GM19193 (cell line): ENCODE data around the gene SMARCE1.

Source experiments
- POLR2A ChIP-seq: IDR thresholded peaks from 4 replicates; pipeline ENCODE4 v1.6.1; 2011; ENCODE audit not compliant: insufficient read depth, insufficient read length; ENCODE audit errors: extremely low read depth

The SMARCE1 gene

DNA sequence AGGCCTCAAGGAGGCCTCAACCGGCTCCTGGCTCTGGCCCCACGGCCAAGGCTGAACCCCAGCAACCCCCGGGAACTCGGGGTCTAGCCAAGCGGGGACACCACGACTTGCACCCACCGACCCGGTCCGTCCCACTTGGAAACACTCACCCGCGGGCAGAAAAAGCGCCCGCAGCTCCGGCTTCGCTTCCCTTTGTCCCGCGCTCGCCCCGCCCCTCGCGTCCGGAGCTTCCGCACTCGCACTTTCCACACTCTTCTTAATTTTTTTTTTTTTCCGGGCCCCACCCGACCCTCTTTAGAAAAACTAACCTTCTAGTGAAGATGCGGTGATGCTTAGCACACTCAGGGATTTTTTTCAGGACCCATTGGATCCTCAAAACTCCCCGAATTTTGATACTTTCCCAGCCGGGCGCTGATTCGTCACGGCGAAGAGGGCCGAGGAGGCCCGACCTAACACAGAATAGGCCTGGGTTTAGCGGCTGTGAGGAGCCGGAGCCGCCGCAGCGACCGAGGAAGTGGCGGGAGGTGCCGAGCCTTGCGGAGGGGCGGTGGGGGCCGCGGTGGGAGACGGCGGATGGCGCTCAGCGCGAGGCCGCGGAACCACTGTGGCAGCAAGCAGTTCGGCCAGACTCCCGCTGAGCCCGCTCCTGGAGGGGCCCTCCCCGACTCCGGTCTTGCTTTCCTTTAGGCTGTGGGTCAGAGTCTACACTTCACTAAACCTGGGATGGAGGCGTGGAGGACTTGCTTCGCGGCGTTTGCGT lies at the start of gene SMARCE1:
TSS of gene SMARCE1 (minus strand) at position 195 of the 760 bp plus-strand sequence. CDS start 2,016 bp downstream, outside the sequence.
- peak; percentile 72 for TF ChIP-seq POLR2A

- TF ChIP-seq POLR2A = no peak
These were observed 49.7 kb upstream of the SMARCE1 start for GRCh38 chr17:40697297-40697696.

GRCh38 chr17:40696651-40697072 lies 49.0 kb upstream of the SMARCE1 start:
- no peak for TF ChIP-seq POLR2A

GRCh38 chr17:40695874-40696472 lies 48.4 kb upstream of the SMARCE1 start:
- TF ChIP-seq POLR2A = no peak

DNA sequence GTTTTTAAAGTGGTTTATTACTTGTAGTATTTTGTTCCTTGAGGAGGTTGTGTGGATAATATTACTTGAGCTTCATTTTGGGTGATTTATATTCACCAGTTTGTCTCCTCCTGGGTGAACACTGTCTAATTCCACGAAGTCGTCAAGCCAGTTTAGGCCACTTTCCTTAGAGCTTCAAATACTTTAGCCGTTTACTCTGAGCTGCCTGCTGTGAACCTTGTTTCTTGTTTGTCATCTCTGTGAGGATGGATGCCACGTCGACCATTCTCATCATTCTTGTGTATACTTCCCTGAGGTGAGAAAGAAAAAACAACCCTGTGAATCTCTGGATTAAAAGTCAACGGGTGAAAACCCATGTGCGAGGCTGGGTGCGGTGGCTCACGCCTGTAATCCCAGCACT lies 47.0 kb upstream of the SMARCE1 start:
- no peak for TF ChIP-seq POLR2A

DNA sequence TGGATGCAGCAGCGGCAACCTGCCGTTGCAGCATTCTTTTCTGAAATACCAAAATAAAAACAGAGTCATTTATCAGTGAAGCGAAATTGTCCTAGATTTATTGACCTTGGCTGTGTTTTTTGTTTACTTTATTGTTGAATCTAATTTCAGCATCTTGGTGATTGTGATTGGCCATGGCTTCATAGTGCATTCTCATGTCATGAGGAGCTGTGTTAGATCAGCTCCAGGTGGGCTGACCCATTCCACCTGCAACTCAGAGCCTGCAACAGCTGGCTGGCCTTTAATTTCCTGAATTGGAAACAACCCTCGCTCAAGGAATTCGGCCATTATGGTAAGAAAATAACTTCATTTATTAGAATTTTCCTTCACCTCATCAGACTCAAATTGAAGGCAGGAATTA lies 39.5 kb upstream of the SMARCE1 start:
- TF ChIP-seq POLR2A = no peak

- no peak for TF ChIP-seq POLR2A
These were observed 38.6 kb upstream of the SMARCE1 start for GRCh38 chr17:40686192-40686591.

DNA sequence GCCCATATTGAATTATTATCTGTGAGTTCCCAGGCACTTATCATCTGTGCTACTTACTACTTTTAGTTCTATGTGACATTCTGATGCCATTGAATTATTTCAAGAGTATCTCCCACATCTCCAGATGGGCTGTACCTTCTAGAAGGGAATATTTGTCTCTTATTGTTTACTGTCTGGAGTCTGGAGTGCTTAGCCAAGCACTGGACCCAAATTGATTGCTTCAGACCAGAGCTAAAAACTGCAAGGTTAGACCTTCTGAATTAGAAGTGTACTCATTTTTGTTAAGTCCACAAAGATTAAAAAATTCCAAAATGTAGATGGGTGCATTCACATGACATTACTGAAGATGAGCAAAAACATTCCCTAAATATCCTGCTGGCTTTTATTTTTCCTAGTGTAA lies 33.4 kb upstream of the SMARCE1 start:
- no peak for TF ChIP-seq POLR2A

- TF ChIP-seq POLR2A = no peak
These were observed 31.9 kb upstream of the SMARCE1 start for GRCh38 chr17:40679523-40679907.

GRCh38 chr17:40678902-40679522 lies 31.4 kb upstream of the SMARCE1 start:
- no peak for TF ChIP-seq POLR2A

- no peak for TF ChIP-seq POLR2A
These were observed 28.3 kb upstream of the SMARCE1 start for GRCh38 chr17:40675905-40676304.

DNA sequence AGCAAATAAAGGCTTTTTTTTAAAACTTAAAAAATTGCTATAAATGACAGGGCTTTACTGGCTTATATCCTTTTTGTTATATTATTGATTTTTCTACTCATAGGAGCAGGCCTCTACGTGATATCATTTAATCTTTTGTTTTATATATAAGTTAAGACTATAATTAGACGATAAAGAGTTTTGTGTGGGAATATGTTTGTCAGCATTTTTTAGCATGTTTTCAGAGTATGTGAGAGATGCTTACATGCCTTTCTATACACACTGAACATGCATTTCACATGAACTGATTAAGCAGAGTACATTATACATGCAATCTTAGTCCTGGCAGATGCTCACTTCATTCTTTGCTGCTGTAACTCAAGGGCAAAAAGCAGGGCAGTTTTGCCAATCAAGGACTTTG lies 25.0 kb upstream of the SMARCE1 start:
- TF ChIP-seq POLR2A = no peak

DNA sequence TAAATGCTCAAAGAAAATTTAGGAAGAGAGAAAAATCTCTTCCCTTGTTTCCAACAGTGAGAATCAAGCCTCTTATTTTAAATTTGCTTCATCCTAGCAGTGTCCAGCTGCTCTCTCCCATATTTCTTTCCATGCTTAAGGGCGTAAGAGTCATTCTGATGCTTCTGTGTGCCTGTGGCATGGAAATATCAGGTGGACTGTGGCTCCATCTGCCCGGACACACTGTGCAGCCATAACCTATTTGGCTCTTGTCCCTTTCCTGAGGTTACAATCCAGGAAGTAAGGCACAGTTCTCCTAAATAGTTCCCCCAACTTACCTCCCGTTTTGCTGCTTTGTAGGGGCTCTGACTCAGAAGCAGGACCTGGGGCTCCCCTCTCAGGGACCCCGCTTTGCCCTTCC lies 23.7 kb upstream of the SMARCE1 start:
- no peak for TF ChIP-seq POLR2A

- no peak for TF ChIP-seq POLR2A
These were observed 18.7 kb upstream of the SMARCE1 start for GRCh38 chr17:40666331-40666730.

- TF ChIP-seq POLR2A = no peak
These were observed 17.1 kb upstream of the SMARCE1 start, which contains the start of gene KRT222 for GRCh38 chr17:40664582-40665333. KRT222 (minus strand) TSS chr17:40665177; CDS start chr17:40665099, 78 bp downstream.
